DMS153 treated with DMSO at 0.1 percent for 48 hours (cell line): Measurements from ENCODE around the gene ST6GALNAC3.
"Not testable (repeated sequence)": the region's sequence is repeated elsewhere in the genome, so short reads cannot be mapped to it uniquely, and the experiment has no call there.

Source experiments
- DNase-seq: peaks from one replicate; lab custom pipeline; 2025; ENCODE audit not compliant: unreplicated experiment; lab: John Stamatoyannopoulos, UW

ST6GALNAC3 gene

GRCh38 chr1:76105372-76105771 is 30.8 kb downstream of the ST6GALNAC3 start:
- no peak for DNase-seq

GRCh38 chr1:76106251-76106650 is 31.7 kb downstream of the ST6GALNAC3 start:
- DNase-seq, result no peak

GRCh38 chr1:76106719-76107235 is 32.2 kb downstream of the ST6GALNAC3 start:
- no peak for DNase-seq

GRCh38 chr1:76109404-76109803 is 34.9 kb downstream of the ST6GALNAC3 start:
- no peak for DNase-seq

- no peak for DNase-seq
Observed at GRCh38 chr1:76109901-76110560, 35.5 kb downstream of the ST6GALNAC3 start.

GRCh38 chr1:76110666-76111065 is 36.1 kb downstream of the ST6GALNAC3 start:
- no peak for DNase-seq

GRCh38 chr1:76112321-76112720 is 37.8 kb downstream of the ST6GALNAC3 start:
- DNase-seq, result not testable (repeated sequence)

GRCh38 chr1:76113446-76113845 is 38.9 kb downstream of the ST6GALNAC3 start:
- no peak for DNase-seq

- DNase-seq, result no peak
Observed at GRCh38 chr1:76115171-76115570, 40.6 kb downstream of the ST6GALNAC3 start.

- DNase-seq, result no peak
Observed at GRCh38 chr1:76121850-76122249, 47.3 kb downstream of the ST6GALNAC3 start.

GRCh38 chr1:76122271-76122670 is 47.7 kb downstream of the ST6GALNAC3 start:
- no peak for DNase-seq

- not testable (repeated sequence) for DNase-seq
Observed at GRCh38 chr1:76123411-76124064, 49.0 kb downstream of the ST6GALNAC3 start.

GRCh38 chr1:76124196-76124595 is 49.6 kb downstream of the ST6GALNAC3 start:
- no peak for DNase-seq

- no peak for DNase-seq
Observed at GRCh38 chr1:76125473-76126219, 51.1 kb downstream of the ST6GALNAC3 start.

GRCh38 chr1:76128096-76128495 is 53.5 kb downstream of the ST6GALNAC3 start:
- DNase-seq, result no peak

- no peak for DNase-seq
Observed at GRCh38 chr1:76129731-76130130, 55.2 kb downstream of the ST6GALNAC3 start.

GRCh38 chr1:76130992-76131391 is 56.4 kb downstream of the ST6GALNAC3 start:
- no peak for DNase-seq

- no peak for DNase-seq
Observed at GRCh38 chr1:76133977-76134376, 59.4 kb downstream of the ST6GALNAC3 start.

GRCh38 chr1:76135835-76136234 is 61.3 kb downstream of the ST6GALNAC3 start:
- no peak for DNase-seq

GRCh38 chr1:76136894-76137293 is 62.3 kb downstream of the ST6GALNAC3 start:
- DNase-seq, result no peak

GRCh38 chr1:76137746-76138145 is 63.2 kb downstream of the ST6GALNAC3 start:
- no peak for DNase-seq

- no peak for DNase-seq
Observed at GRCh38 chr1:76138217-76138616, 63.7 kb downstream of the ST6GALNAC3 start.
